Calu3 (cell line): Measurements from ENCODE around the gene WHRN. TPM values are rescaled to one million over a fixed set of nuclear protein-coding genes. Genes with fewer than 3 reads are reported as not detected.

Source experiments
- BruUV-seq: library from RNA; stranded (reverse); fragments of 400-500 nt; replicated peaks from 2 replicates; lab custom pipeline; 2021; lab: Mats Ljungman, UMichigan
- CTCF ChIA-PET: fragments of 300-600 bp; sonication (Branson Sonifier 250); formaldehyde crosslinking; loops from one replicate; lab custom pipeline; 2022; ENCODE audit warnings: antibody characterized with exemption; lab: Charles Lee
- DNase-seq: peaks from one replicate; pipeline ENCODE4 v3.0.0; 2022
- H3K27ac Mint-ChIP-seq: one replicate; pipeline ENCODE4 v1.8.0; 2022; ENCODE audit warnings: mixed read lengths; ENCODE audit not compliant: unreplicated experiment
- H3K27me3 Mint-ChIP-seq: one replicate; pipeline ENCODE4 v1.8.0; 2022; ENCODE audit warnings: mixed read lengths; ENCODE audit not compliant: unreplicated experiment
- H3K36me3 Mint-ChIP-seq: one replicate; pipeline ENCODE4 v1.8.0; 2022; ENCODE audit warnings: mild to moderate bottlenecking, moderate library complexity, mixed read lengths; ENCODE audit not compliant: insufficient read depth, unreplicated experiment
- H3K4me1 Mint-ChIP-seq: one replicate; pipeline ENCODE4 v1.8.0; 2022; ENCODE audit warnings: mild to moderate bottlenecking, low read depth, mixed read lengths; ENCODE audit not compliant: unreplicated experiment
- H3K4me3 Mint-ChIP-seq: one replicate; pipeline ENCODE4 v1.8.0; 2022; ENCODE audit warnings: mild to moderate bottlenecking, low read depth, moderate library complexity, mixed read lengths; ENCODE audit not compliant: unreplicated experiment
- H3K9me3 Mint-ChIP-seq: one replicate; pipeline ENCODE4 v1.8.0; 2022; ENCODE audit warnings: low read depth, mixed read lengths; ENCODE audit not compliant: unreplicated experiment
- intact Hi-C: fragments of 100-400 bp; cut with micrococcal nuclease; formaldehyde crosslinking; loops from one replicate; pipeline ENCODE4 v1.10.0; 2022; ENCODE audit not compliant: unreplicated experiment
- total RNA-seq: library from RNA; stranded (reverse); gene quantifications from 2 replicates; pipeline ENCODE4 v1.2.3, GENCODE V29; 2022
- TF ChIP-seq, protein P1 (sequence below): fragments of 200-600 bp; IDR thresholded peaks from one replicate; pipeline ENCODE4 v1.8.0; 2022; ENCODE audit warnings: antibody characterized with exemption; ENCODE audit not compliant: unreplicated experiment

Gene WHRN
- total RNA-seq, 1 experiment from 2014 or later = 4.9 TPM

GRCh38 chr9:114462791-114463190, 42.5 kb downstream of the WHRN start:
- Mint-ChIP-seq H3K4me1 (no peaks in the 10 kb centered on the region), H3K27ac (no peak overlapping the region)

GRCh38 chr9:114461468-114461867, 43.8 kb downstream of the WHRN start:
- BruUV-seq = no TSS peak
- H3K9me3 Mint-ChIP-seq = no peaks in the 10 kb centered on the region

More at GRCh38 chr9:114462791-114463190, 42.5 kb downstream of the WHRN start:
- TF ChIP-seq, protein P1, sequence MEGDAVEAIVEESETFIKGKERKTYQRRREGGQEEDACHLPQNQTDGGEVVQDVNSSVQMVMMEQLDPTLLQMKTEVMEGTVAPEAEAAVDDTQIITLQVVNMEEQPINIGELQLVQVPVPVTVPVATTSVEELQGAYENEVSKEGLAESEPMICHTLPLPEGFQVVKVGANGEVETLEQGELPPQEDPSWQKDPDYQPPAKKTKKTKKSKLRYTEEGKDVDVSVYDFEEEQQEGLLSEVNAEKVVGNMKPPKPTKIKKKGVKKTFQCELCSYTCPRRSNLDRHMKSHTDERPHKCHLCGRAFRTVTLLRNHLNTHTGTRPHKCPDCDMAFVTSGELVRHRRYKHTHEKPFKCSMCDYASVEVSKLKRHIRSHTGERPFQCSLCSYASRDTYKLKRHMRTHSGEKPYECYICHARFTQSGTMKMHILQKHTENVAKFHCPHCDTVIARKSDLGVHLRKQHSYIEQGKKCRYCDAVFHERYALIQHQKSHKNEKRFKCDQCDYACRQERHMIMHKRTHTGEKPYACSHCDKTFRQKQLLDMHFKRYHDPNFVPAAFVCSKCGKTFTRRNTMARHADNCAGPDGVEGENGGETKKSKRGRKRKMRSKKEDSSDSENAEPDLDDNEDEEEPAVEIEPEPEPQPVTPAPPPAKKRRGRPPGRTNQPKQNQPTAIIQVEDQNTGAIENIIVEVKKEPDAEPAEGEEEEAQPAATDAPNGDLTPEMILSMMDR = no peak
- Mint-ChIP-seq H3K9me3 (no peaks in the 10 kb centered on the region), H3K4me3 (no peak overlapping the region), H3K36me3 (no peaks in the 10 kb centered on the region), H3K27me3 (no peaks in the 10 kb centered on the region)
- intact Hi-C loops = no loop called here
- CTCF ChIA-PET = no interaction called here
- BruUV-seq = no TSS peak
- no peak for DNase-seq

GRCh38 chr9:114460513-114461199, 44.6 kb downstream of the WHRN start:
- TF ChIP-seq, protein P1 = no peak
- BruUV-seq = no TSS peak
- H3K4me3 Mint-ChIP-seq = no peak overlapping the region

More at GRCh38 chr9:114461468-114461867, 43.8 kb downstream of the WHRN start:
- H3K4me1 Mint-ChIP-seq = no peaks in the 10 kb centered on the region
- intact Hi-C loops = no loop called here
- H3K27me3 Mint-ChIP-seq = no peaks in the 10 kb centered on the region
- no peak for DNase-seq
- CTCF ChIA-PET = no interaction called here
- no peak overlapping the region for H3K27ac Mint-ChIP-seq
- no peak overlapping the region for H3K4me3 Mint-ChIP-seq
- TF ChIP-seq, protein P1 = no peak
- no peaks in the 10 kb centered on the region for H3K36me3 Mint-ChIP-seq

DNA sequence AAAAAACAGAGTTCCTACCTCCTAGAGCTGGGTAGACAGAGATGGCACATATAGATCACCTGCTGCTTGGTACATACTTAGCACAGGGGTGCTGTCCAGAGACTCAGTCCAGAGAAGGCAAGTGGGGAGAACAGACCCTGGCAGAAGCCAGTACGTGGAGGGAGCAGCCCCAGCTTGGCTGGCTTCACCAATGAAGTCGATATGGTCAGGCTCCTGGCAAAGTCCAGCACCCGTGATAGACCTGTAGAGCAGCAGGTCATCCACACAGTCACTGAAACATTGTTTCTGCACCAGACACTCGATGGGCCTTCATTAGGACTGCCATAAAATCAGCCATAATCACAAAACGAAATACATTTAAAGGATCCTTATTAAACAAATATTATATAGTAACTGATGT, 45.8 kb downstream of the WHRN start:
- intact Hi-C loops = no loop called here
- TF ChIP-seq, protein P1 = no peak
- no peaks in the 10 kb centered on the region for H3K36me3 Mint-ChIP-seq
- H3K9me3 Mint-ChIP-seq = no peaks in the 10 kb centered on the region
- H3K4me1 Mint-ChIP-seq = no peaks in the 10 kb centered on the region
- no peak for DNase-seq
- no peak overlapping the region for H3K4me3 Mint-ChIP-seq
- CTCF ChIA-PET = no interaction called here
- H3K27ac Mint-ChIP-seq = no peak overlapping the region
- no TSS peak for BruUV-seq
- no peaks in the 10 kb centered on the region for H3K27me3 Mint-ChIP-seq

More at GRCh38 chr9:114460513-114461199, 44.6 kb downstream of the WHRN start:
- CTCF ChIA-PET = no interaction called here
- Mint-ChIP-seq H3K9me3 (no peaks in the 10 kb centered on the region), H3K36me3 (no peaks in the 10 kb centered on the region), H3K27ac (no peak overlapping the region), H3K4me1 (no peaks in the 10 kb centered on the region), H3K27me3 (no peaks in the 10 kb centered on the region)
- intact Hi-C loops = no loop called here
- DNase-seq = no peak
